ENCODE data around the gene RGS7.

- TF ChIP-seq CTCF (optimal IDR thresholded peaks at IDR 0.05 in 1 of 3, IDR thresholded peaks at IDR 0.05 in 1 of 3, conservative IDR thresholded peaks at IDR 0.05 in 1 of 3; ENCODE audit: extremely low read depth in 1 of 3, insufficient read depth in 2 of 3, low read length in 3 of 3) (no peak), EZH2 (IDR thresholded peaks at IDR 0.05; ENCODE audit: low read length) (no peak)
Measured at GRCh38 chr1:241090798-241091197, 266.2 kb downstream of the RGS7 start.

All from keratinocyte (primary cell).